OCI-LY1 (cell line): Measurements from ENCODE around the gene TBC1D14.

ENCODE experiments used
- H2AFZ ChIP-seq: fragments of 200-600 bp; sonication (generic), shearing (Covaris generic); 2 replicates; pipeline ENCODE4 v1.6.0; 2014; ENCODE audit warnings: antibody characterized with exemption, mild to moderate bottlenecking, low read length
- H3F3A ChIP-seq: fragments of 200-600 bp; sonication (generic), shearing (Covaris generic); 2 replicates; pipeline ENCODE4 v1.6.0; 2014; ENCODE audit warnings: mild to moderate bottlenecking, antibody characterized with exemption, low read length, moderate library complexity; ENCODE audit not compliant: insufficient read depth
- H3K27ac ChIP-seq: fragments of 200-600 bp; sonication (generic); 2 replicates; pipeline ENCODE4 v1.5.1; 2014; ENCODE audit warnings: low read length, mixed run types, mild to moderate bottlenecking, low read depth; ENCODE audit not compliant: poor library complexity, severe bottlenecking
- H3K27me3 ChIP-seq: fragments of 200-600 bp; sonication (generic); 2 replicates; pipeline ENCODE4 v1.6.0; 2014; ENCODE audit warnings: antibody characterized with exemption, mild to moderate bottlenecking, low read length, moderate library complexity; ENCODE audit not compliant: insufficient read depth
- H3K36me3 ChIP-seq: fragments of 200-600 bp; sonication (generic); 2 replicates; pipeline ENCODE4 v1.6.1; 2014; ENCODE audit warnings: mild to moderate bottlenecking, antibody characterized with exemption, low read length, moderate library complexity, mixed read lengths; ENCODE audit not compliant: insufficient read depth
- H3K4me1 ChIP-seq: fragments of 200-600 bp; sonication (generic); 2 replicates; pipeline ENCODE4 v1.5.1; 2014; ENCODE audit warnings: mild to moderate bottlenecking, low read length, moderate library complexity; ENCODE audit not compliant: insufficient read depth, severe bottlenecking
- H3K4me2 ChIP-seq: fragments of 200-600 bp; sonication (generic), shearing (Covaris generic); 2 replicates; pipeline ENCODE4 v1.6.1; 2014; ENCODE audit warnings: low read length
- H3K4me3 ChIP-seq: fragments of 200-600 bp; sonication (generic); 2 replicates; pipeline ENCODE4 v1.5.1; 2014; ENCODE audit warnings: low read length, low read depth, mild to moderate bottlenecking, mixed read lengths; ENCODE audit not compliant: poor library complexity, severe bottlenecking
- H3K79me2 ChIP-seq: fragments of 200-600 bp; shearing (Covaris generic); 2 replicates; pipeline ENCODE4 v1.6.1; 2016; ENCODE audit warnings: mixed run types, low read length, mixed read lengths; ENCODE audit not compliant: insufficient read depth
- H3K9ac ChIP-seq: fragments of 200-600 bp; sonication (generic), shearing (Covaris generic); 2 replicates; pipeline ENCODE4 v1.6.1; 2014; ENCODE audit warnings: mild to moderate bottlenecking, low read length, mixed read lengths
- H3K9me2 ChIP-seq: fragments of 200-600 bp; sonication (generic), shearing (Covaris generic); 2 replicates; pipeline ENCODE4 v1.6.1; 2014; ENCODE audit warnings: low read depth, mild to moderate bottlenecking, low read length, mixed read lengths
- H3K9me3 ChIP-seq: fragments of 200-600 bp; shearing (Covaris generic); 2 replicates; pipeline ENCODE4 v1.6.1; 2014; ENCODE audit warnings: low read length, mixed read lengths
- H4K20me1 ChIP-seq: fragments of 200-600 bp; sonication (generic), shearing (Covaris generic); 2 replicates; pipeline ENCODE4 v1.6.0; 2016; ENCODE audit warnings: mild to moderate bottlenecking, low read length; ENCODE audit not compliant: insufficient read depth
- CTCF ChIP-seq: fragments of 200-600 bp; sonication (generic), shearing (Covaris generic); IDR thresholded peaks from 2 replicates; pipeline ENCODE4 v1.5.1; 2017; ENCODE audit warnings: mild to moderate bottlenecking, antibody characterized with exemption, low read length, moderate library complexity, mixed read lengths
- EZH2 ChIP-seq: fragments of 200-600 bp; sonication (generic), shearing (Covaris generic); IDR thresholded peaks from 2 replicates; pipeline ENCODE4 v1.8.0; 2017; ENCODE audit warnings: borderline replicate concordance, mixed run types, mild to moderate bottlenecking, antibody characterized with exemption, low read length, moderate library complexity, mixed read lengths

The TBC1D14 gene

GRCh38 chr4:6875431-6875831 lies 34.2 kb upstream of the TBC1D14 start:
- no peaks in the 10 kb centered on the region for H3K9me2 ChIP-seq
- no peaks in the 10 kb centered on the region for H3K27me3 ChIP-seq
- no peak overlapping the region for H3K27ac ChIP-seq
- H3K79me2 ChIP-seq = no peaks in the 10 kb centered on the region
- no peaks in the 10 kb centered on the region for H3K9me3 ChIP-seq
- H3K4me1 ChIP-seq = no peaks in the 10 kb centered on the region
- no peak for TF ChIP-seq CTCF
- no peak for TF ChIP-seq EZH2
- H4K20me1 ChIP-seq = no peaks in the 10 kb centered on the region
- no peaks in the 10 kb centered on the region for H3F3A ChIP-seq
- no peak overlapping the region for H3K4me2 ChIP-seq
- no peak overlapping the region for H3K9ac ChIP-seq
- no peak overlapping the region for H3K4me3 ChIP-seq
- H2AFZ ChIP-seq = no peak overlapping the region
- H3K36me3 ChIP-seq = peaks cover 13% of the 10 kb centered on the region

GRCh38 chr4:6876440-6876839 lies 33.2 kb upstream of the TBC1D14 start:
- Histone ChIP-seq H3K4me2 (no peak overlapping the region), H3K79me2 (no peaks in the 10 kb centered on the region), H3K4me3 (no peak overlapping the region), H3K9me3 (no peaks in the 10 kb centered on the region), H3F3A (no peaks in the 10 kb centered on the region), H3K36me3 (peaks cover 13% of the 10 kb centered on the region), H2AFZ (no peak overlapping the region), H4K20me1 (no peaks in the 10 kb centered on the region), H3K27me3 (no peaks in the 10 kb centered on the region), H3K27ac (no peak overlapping the region), H3K9ac (no peak overlapping the region), H3K4me1 (no peaks in the 10 kb centered on the region), H3K9me2 (no peaks in the 10 kb centered on the region)
- TF ChIP-seq CTCF (no peak), EZH2 (no peak)

- no peak overlapping the region for H3K27ac ChIP-seq
- no peaks in the 10 kb centered on the region for H4K20me1 ChIP-seq
- no peak overlapping the region for H2AFZ ChIP-seq
- H3K4me1 ChIP-seq = no peaks in the 10 kb centered on the region
- no peak overlapping the region for H3K9ac ChIP-seq
- H3K9me2 ChIP-seq = no peaks in the 10 kb centered on the region
- TF ChIP-seq CTCF (no peak), EZH2 (no peak)
- H3K27me3 ChIP-seq = no peaks in the 10 kb centered on the region
- no peaks in the 10 kb centered on the region for H3F3A ChIP-seq
- peaks cover 13% of the 10 kb centered on the region for H3K36me3 ChIP-seq
- H3K4me3 ChIP-seq = no peak overlapping the region
- no peaks in the 10 kb centered on the region for H3K9me3 ChIP-seq
- no peak overlapping the region for H3K4me2 ChIP-seq
- no peaks in the 10 kb centered on the region for H3K79me2 ChIP-seq
Measured at GRCh38 chr4:6877067-6877466, 32.6 kb upstream of the TBC1D14 start.
